SK-N-SH treated with all-trans-retinoic acid at 6 μM for 48 hours (cell line): ENCODE data around the gene TGM5.

Experiments used
- ATAC-seq: fragments of 200-7000 bp; cut with Tn5 transposase; 3 replicates; pipeline ENCODE4 v1.9.1; 2020; ENCODE audit warnings: mild to moderate bottlenecking, moderate library complexity
- ARNTL ChIP-seq: fragments of 450-650 bp; formaldehyde crosslinking; IDR thresholded peaks from 2 replicates; pipeline ENCODE4 v1.5.0; 2020; ENCODE audit warnings: low read depth, mild to moderate bottlenecking, moderate library complexity, borderline replicate concordance
- BACH2 ChIP-seq: fragments of 250-450 bp; sonication (Bioruptor Pico); IDR thresholded peaks from 2 replicates; pipeline ENCODE4 v1.9.0; 2021; ENCODE audit warnings: mild to moderate bottlenecking, borderline replicate concordance
- ISL1 ChIP-seq: fragments of 250-450 bp; sonication (Bioruptor Pico); IDR thresholded peaks from 2 replicates; pipeline ENCODE4 v2.1.2; 2022; ENCODE audit warnings: mild to moderate bottlenecking, moderate library complexity
- OSR1 ChIP-seq: fragments of 250-450 bp; sonication (Bioruptor Pico); IDR thresholded peaks from 2 replicates; pipeline ENCODE4 v1.8.0; 2022; ENCODE audit warnings: moderate library complexity, mild to moderate bottlenecking, inconsistent platforms
- PPARA ChIP-seq: fragments of 250-450 bp; sonication (Bioruptor Pico); IDR thresholded peaks from 2 replicates; pipeline ENCODE4 v1.5.0; 2020; ENCODE audit warnings: mild to moderate bottlenecking, borderline replicate concordance
- RARB ChIP-seq: fragments of 250-450 bp; sonication (Bioruptor Pico); IDR thresholded peaks from 2 replicates; pipeline ENCODE4 v1.8.0; 2021; ENCODE audit warnings: mild to moderate bottlenecking, moderate library complexity
- SNAI2 ChIP-seq: fragments of 250-450 bp; sonication (Bioruptor Pico); IDR thresholded peaks from 2 replicates; pipeline ENCODE4 v1.5.0; 2020; ENCODE audit warnings: mild to moderate bottlenecking, moderate library complexity
- TCF4 ChIP-seq: fragments of 250-450 bp; sonication (Bioruptor Pico); IDR thresholded peaks from 2 replicates; pipeline ENCODE4 v1.8.0; 2021; ENCODE audit warnings: mild to moderate bottlenecking, moderate library complexity, borderline replicate concordance
- TOX ChIP-seq: fragments of 250-450 bp; sonication (Bioruptor Pico); IDR thresholded peaks from 2 replicates; pipeline ENCODE4 v1.8.0; 2021; ENCODE audit warnings: mild to moderate bottlenecking, moderate library complexity, borderline replicate concordance
- ZC3H10 ChIP-seq: fragments of 250-450 bp; sonication (Bioruptor Pico); IDR thresholded peaks from 2 replicates; pipeline ENCODE4 v1.5.1; 2021; ENCODE audit warnings: mild to moderate bottlenecking, moderate library complexity
- ZFP3 ChIP-seq: fragments of 250-450 bp; sonication (Bioruptor Pico); IDR thresholded peaks from 2 replicates; pipeline ENCODE4 v1.5.0; 2020; ENCODE audit warnings: mild to moderate bottlenecking, moderate library complexity
- ZNF565 ChIP-seq: fragments of 450-650 bp; formaldehyde crosslinking; conservative IDR thresholded peaks from 2 replicates; pipeline ENCODE4 v1.5.0; 2020; ENCODE audit warnings: low read depth, mild to moderate bottlenecking, moderate library complexity
- ZNF70 ChIP-seq: fragments of 450-650 bp; formaldehyde crosslinking; IDR thresholded peaks from 2 replicates; pipeline ENCODE4 v1.5.0; 2020; ENCODE audit warnings: mild to moderate bottlenecking, moderate library complexity
- ZNF8 ChIP-seq: fragments of 450-650 bp; formaldehyde crosslinking; IDR thresholded peaks from 2 replicates; pipeline ENCODE4 v1.5.0; 2020; ENCODE audit warnings: mild to moderate bottlenecking, moderate library complexity
- TF ChIP-seq, protein P1 (sequence below): fragments of 250-450 bp; sonication (Bioruptor Pico); IDR thresholded peaks from 2 replicates; pipeline ENCODE4 v1.5.0; 2020; ENCODE audit warnings: mild to moderate bottlenecking, moderate library complexity
- TF ChIP-seq, protein P2 (sequence below): fragments of 250-450 bp; sonication (Bioruptor Pico); IDR thresholded peaks from 2 replicates; pipeline ENCODE4 v1.8.0; 2021; ENCODE audit warnings: low read depth, mild to moderate bottlenecking, moderate library complexity, borderline replicate concordance
- TF ChIP-seq, protein P3 (sequence below): fragments of 250-450 bp; sonication (Bioruptor Pico); IDR thresholded peaks from 2 replicates; pipeline ENCODE4 v1.5.1; 2021; ENCODE audit warnings: mild to moderate bottlenecking, moderate library complexity
- TF ChIP-seq, protein P4 (sequence below): fragments of 250-450 bp; sonication (Bioruptor Pico); IDR thresholded peaks from 2 replicates; pipeline ENCODE4 v1.8.0; 2020; ENCODE audit warnings: mild to moderate bottlenecking, moderate library complexity, borderline replicate concordance

TGM5 gene

DNA sequence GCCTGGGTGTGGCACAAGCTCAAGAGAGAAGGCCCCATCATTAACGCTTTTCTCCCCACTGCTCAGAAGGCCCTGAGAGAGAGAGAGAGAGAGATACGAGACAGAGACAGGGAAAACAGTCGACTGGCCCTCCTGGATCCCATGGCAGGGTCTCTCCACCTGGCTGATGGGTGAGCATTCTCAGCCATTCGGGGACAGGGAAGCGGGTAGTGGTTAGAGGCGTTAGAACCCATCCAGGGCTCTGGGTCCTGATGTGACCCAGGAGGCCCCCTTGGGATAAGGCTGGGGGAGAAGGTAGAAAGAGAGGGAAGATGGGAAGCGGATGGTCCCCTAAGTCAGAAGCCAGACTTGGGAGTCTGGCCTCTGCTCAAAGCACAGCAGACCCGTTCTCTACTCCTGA is 7.9 kb downstream of the TGM5 start:
- no peak for TF ChIP-seq SNAI2 (CRISPR knock-in tag)
- no peak for TF ChIP-seq RARB
- no peak for TF ChIP-seq BACH2 (CRISPR knock-in tag)
- no peak for TF ChIP-seq ZNF8 (CRISPR knock-in tag)
- no peak for TF ChIP-seq ISL1 (CRISPR knock-in tag)
- no peak for TF ChIP-seq TOX (CRISPR knock-in tag)
- TF ChIP-seq TCF4 (CRISPR knock-in tag), result no peak
- no peak for TF ChIP-seq ZFP3 (CRISPR knock-in tag)
- no peak for TF ChIP-seq PPARA (CRISPR knock-in tag)
- TF ChIP-seq ZNF565 (CRISPR knock-in tag), result no peak
- no peak for TF ChIP-seq ZNF70 (CRISPR knock-in tag)
- TF ChIP-seq, protein P1, sequence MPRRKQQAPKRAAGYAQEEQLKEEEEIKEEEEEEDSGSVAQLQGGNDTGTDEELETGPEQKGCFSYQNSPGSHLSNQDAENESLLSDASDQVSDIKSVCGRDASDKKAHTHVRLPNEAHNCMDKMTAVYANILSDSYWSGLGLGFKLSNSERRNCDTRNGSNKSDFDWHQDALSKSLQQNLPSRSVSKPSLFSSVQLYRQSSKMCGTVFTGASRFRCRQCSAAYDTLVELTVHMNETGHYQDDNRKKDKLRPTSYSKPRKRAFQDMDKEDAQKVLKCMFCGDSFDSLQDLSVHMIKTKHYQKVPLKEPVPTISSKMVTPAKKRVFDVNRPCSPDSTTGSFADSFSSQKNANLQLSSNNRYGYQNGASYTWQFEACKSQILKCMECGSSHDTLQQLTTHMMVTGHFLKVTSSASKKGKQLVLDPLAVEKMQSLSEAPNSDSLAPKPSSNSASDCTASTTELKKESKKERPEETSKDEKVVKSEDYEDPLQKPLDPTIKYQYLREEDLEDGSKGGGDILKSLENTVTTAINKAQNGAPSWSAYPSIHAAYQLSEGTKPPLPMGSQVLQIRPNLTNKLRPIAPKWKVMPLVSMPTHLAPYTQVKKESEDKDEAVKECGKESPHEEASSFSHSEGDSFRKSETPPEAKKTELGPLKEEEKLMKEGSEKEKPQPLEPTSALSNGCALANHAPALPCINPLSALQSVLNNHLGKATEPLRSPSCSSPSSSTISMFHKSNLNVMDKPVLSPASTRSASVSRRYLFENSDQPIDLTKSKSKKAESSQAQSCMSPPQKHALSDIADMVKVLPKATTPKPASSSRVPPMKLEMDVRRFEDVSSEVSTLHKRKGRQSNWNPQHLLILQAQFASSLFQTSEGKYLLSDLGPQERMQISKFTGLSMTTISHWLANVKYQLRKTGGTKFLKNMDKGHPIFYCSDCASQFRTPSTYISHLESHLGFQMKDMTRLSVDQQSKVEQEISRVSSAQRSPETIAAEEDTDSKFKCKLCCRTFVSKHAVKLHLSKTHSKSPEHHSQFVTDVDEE, result no peak
- TF ChIP-seq ARNTL, result no peak
- TF ChIP-seq, protein P2, sequence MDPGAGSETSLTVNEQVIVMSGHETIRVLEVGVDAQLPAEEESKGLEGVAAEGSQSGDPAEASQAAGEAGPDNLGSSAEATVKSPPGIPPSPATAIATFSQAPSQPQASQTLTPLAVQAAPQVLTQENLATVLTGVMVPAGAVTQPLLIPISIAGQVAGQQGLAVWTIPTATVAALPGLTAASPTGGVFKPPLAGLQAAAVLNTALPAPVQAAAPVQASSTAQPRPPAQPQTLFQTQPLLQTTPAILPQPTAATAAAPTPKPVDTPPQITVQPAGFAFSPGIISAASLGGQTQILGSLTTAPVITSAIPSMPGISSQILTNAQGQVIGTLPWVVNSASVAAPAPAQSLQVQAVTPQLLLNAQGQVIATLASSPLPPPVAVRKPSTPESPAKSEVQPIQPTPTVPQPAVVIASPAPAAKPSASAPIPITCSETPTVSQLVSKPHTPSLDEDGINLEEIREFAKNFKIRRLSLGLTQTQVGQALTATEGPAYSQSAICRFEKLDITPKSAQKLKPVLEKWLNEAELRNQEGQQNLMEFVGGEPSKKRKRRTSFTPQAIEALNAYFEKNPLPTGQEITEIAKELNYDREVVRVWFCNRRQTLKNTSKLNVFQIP, result no peak
- ATAC-seq, result no peak

DNA sequence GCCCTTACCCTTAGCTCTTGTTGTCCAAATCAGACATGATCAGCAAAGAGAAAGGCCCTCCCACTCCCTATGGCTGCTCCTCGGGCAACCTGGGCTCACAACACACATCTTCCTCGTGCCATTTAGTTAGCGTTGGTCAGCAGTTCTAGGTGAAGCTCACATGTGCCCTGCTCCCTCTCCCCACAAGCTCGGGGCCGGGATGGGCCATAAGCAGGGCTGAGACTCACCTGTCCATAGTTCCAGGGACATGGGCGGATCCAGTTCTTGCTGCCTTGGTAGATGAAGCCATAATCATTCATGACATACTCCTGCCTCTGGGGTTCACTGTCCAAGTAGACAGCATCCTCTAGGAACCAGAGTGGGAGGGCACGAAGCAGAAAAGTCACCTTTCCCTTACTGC is 10.4 kb downstream of the TGM5 start:
- ATAC-seq, result no peak
- no peak for TF ChIP-seq TCF4 (CRISPR knock-in tag)
- TF ChIP-seq ZC3H10 (CRISPR knock-in tag), result no peak
- no peak for TF ChIP-seq SNAI2 (CRISPR knock-in tag)
- no peak for TF ChIP-seq OSR1 (CRISPR knock-in tag)
- no peak for TF ChIP-seq ISL1 (CRISPR knock-in tag)
- no peak for TF ChIP-seq ARNTL
- no peak for TF ChIP-seq TOX (CRISPR knock-in tag)
- TF ChIP-seq ZNF565 (CRISPR knock-in tag), result no peak
- TF ChIP-seq, protein P2, result no peak
- TF ChIP-seq, protein P1, result no peak
- TF ChIP-seq, protein P3, sequence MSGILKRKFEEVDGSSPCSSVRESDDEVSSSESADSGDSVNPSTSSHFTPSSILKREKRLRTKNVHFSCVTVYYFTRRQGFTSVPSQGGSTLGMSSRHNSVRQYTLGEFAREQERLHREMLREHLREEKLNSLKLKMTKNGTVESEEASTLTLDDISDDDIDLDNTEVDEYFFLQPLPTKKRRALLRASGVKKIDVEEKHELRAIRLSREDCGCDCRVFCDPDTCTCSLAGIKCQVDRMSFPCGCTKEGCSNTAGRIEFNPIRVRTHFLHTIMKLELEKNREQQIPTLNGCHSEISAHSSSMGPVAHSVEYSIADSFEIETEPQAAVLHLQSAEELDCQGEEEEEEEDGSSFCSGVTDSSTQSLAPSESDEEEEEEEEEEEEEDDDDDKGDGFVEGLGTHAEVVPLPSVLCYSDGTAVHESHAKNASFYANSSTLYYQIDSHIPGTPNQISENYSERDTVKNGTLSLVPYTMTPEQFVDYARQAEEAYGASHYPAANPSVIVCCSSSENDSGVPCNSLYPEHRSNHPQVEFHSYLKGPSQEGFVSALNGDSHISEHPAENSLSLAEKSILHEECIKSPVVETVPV (CRISPR knock-in tag), result no peak
- TF ChIP-seq, protein P4, sequence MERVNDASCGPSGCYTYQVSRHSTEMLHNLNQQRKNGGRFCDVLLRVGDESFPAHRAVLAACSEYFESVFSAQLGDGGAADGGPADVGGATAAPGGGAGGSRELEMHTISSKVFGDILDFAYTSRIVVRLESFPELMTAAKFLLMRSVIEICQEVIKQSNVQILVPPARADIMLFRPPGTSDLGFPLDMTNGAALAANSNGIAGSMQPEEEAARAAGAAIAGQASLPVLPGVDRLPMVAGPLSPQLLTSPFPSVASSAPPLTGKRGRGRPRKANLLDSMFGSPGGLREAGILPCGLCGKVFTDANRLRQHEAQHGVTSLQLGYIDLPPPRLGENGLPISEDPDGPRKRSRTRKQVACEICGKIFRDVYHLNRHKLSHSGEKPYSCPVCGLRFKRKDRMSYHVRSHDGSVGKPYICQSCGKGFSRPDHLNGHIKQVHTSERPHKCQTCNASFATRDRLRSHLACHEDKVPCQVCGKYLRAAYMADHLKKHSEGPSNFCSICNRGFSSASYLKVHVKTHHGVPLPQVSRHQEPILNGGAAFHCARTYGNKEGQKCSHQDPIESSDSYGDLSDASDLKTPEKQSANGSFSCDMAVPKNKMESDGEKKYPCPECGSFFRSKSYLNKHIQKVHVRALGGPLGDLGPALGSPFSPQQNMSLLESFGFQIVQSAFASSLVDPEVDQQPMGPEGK (CRISPR knock-in tag), result no peak
